ENCODE measurements around the gene SLIT3.

DNA sequence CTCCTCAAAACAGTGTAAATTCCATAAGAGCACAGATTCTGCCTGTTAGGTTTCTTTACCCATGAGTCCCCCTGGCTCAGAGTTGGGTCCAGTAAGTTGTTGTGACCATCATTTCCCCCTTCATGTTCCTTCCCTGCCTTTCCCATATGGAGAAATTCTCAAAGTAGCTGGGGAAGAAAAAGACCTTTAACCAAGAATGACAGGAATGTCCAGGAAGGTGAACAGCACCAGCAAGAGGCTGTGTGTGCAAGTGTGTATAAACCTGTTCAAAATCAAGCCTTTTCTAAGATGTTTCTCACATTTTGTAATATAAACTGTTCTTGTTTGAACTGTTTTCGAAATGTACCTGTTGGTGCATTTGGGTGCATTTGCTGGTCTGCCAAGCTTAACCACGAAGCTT, 238.2 kb downstream of the SLIT3 start:
- TF ChIP-seq, protein P1, sequence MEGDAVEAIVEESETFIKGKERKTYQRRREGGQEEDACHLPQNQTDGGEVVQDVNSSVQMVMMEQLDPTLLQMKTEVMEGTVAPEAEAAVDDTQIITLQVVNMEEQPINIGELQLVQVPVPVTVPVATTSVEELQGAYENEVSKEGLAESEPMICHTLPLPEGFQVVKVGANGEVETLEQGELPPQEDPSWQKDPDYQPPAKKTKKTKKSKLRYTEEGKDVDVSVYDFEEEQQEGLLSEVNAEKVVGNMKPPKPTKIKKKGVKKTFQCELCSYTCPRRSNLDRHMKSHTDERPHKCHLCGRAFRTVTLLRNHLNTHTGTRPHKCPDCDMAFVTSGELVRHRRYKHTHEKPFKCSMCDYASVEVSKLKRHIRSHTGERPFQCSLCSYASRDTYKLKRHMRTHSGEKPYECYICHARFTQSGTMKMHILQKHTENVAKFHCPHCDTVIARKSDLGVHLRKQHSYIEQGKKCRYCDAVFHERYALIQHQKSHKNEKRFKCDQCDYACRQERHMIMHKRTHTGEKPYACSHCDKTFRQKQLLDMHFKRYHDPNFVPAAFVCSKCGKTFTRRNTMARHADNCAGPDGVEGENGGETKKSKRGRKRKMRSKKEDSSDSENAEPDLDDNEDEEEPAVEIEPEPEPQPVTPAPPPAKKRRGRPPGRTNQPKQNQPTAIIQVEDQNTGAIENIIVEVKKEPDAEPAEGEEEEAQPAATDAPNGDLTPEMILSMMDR (IDR thresholded peaks at IDR 0.05) = no peak
- no peak for TF ChIP-seq POLR2A (IDR thresholded peaks at IDR 0.05)

Measured in breast epithelium (tissue), 3 donors.